A673 (cell line): ENCODE measurements around the gene GPR6.

Experiments
- CTCF ChIP-seq: fragments of 300-800, 200-600 bp; sonication (generic); conservative IDR thresholded peaks from 2 replicates; pipeline ENCODE4 v1.5.1; 2017; ENCODE audit warnings: low read depth, mild to moderate bottlenecking, antibody characterized with exemption, low read length, moderate library complexity, mixed read lengths
- EZH2 ChIP-seq: fragments of 200-600 bp; sonication (generic); IDR thresholded peaks from 2 replicates; pipeline ENCODE4 v1.6.1; 2017; ENCODE audit warnings: borderline replicate concordance, low read depth, mild to moderate bottlenecking, mixed read lengths, antibody characterized with exemption, low read length; ENCODE audit not compliant: poor library complexity, severe bottlenecking

GRCh38 chr6:109978174-109979032 is at the start of gene GPR6:
- TF ChIP-seq CTCF (no peak), EZH2 (no peak)
